ENCODE measurements around the gene ARL14EPL. TPM values are rescaled to one million over a fixed set of nuclear protein-coding genes. Genes with fewer than 3 reads are reported as not detected.
A peak's percentile ranks its signal among the peaks of the same experiment; 100 is the strongest.

The ARL14EPL gene
- total and polyA plus RNA-seq, 2 donors (not counting 3 experiments of a cell fraction or from before 2014, with no cell fraction given) = 0.10 to 0.58 TPM

DNA sequence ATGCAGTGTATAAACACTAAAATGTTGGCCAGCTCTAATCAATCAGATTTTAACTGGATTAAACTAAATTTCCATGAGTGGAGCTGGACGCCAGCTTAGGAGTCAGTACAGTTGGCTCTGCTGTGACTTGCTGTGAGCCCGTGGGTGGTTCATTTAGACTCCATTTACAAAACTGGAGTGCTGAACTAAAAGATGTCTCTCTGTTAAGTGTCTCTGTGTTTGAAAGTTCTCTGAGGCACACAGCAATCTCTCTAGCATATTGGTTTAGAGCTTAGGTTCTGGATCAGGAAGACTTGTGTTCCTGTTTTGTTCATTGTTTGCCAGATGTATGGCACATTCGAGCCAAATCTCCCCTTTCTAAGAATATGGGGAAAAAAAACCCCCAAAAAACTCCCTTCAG is 28.0 kb upstream of the ARL14EPL start:
- POLR2A ChIA-PET = no interaction called here
- H3K36me3 ChIP-seq (ENCODE audit: control insufficient read depth in 2 of 2, extremely low read depth in 1 of 2, insufficient read depth in 2 of 2, low read length in 2 of 2) = no peaks in the 10 kb centered on the region
- no peak for TF ChIP-seq MAX (IDR thresholded peaks at IDR 0.05; ENCODE audit: insufficient read depth, insufficient read length)
- no peak for TF ChIP-seq FOS (IDR thresholded peaks at IDR 0.05; ENCODE audit: borderline replicate concordance, insufficient read depth, low read length)
- TF ChIP-seq POLR2AphosphoS5 (IDR thresholded peaks at IDR 0.05; ENCODE audit: insufficient read depth, low read depth, low read length) = no peak
- no peak for TF ChIP-seq POLR2A (IDR thresholded peaks at IDR 0.05; ENCODE audit: low read depth, low read length)
- no peak for TF ChIP-seq MYC (IDR thresholded peaks at IDR 0.05; ENCODE audit: low read depth, low read length)
- no peaks in the 10 kb centered on the region for H3K79me2 ChIP-seq (ENCODE audit: control insufficient read depth, insufficient read depth, low read length)
- H3K9me1 ChIP-seq (replicated peaks; ENCODE audit: control insufficient read depth, extremely low read depth, insufficient read depth, low read length) = no peaks in the 10 kb centered on the region
- no peak overlapping the region for H3K4me2 ChIP-seq (ENCODE audit: insufficient read depth, low read length)
- no peaks in the 10 kb centered on the region for H3K27me3 ChIP-seq (ENCODE audit: control insufficient read depth in 2 of 2, insufficient read depth in 2 of 2, low read length in 2 of 2)
- H3K27ac ChIP-seq (ENCODE audit: insufficient read depth, low read depth, low read length) = no peak overlapping the region
- H2AFZ ChIP-seq (ENCODE audit: low read depth, low read length) = peak overlapping the region; percentile 6
- dilution Hi-C loops (cut with MboI; ENCODE audit: extremely low pct_ligation_motif_present, low sequenced_read_pairs) = no loop called here
- H3K9ac ChIP-seq (replicated peaks; ENCODE audit: extremely low read depth, insufficient read depth, low read length) = no peak overlapping the region
- no peak for DNase-seq (ENCODE audit: low read depth, low spot score)
- H4K20me1 ChIP-seq (replicated peaks; ENCODE audit: control insufficient read depth, extremely low read depth, insufficient read depth, low read length) = no peaks in the 10 kb centered on the region
- H3K4me1 ChIP-seq (ENCODE audit: control insufficient read depth, extremely low read depth, insufficient read depth, low read length) = no peaks in the 10 kb centered on the region
- intact Hi-C loops (cut with micrococcal nuclease) = no loop called here
- no peak for FAIRE-seq
- no peaks in the 10 kb centered on the region for H3K9me3 ChIP-seq (replicated peaks; ENCODE audit: control insufficient read depth, insufficient read depth, low read length)
- no peak overlapping the region for H3K4me3 ChIP-seq (replicated peaks in 1 of 3; ENCODE audit: insufficient read depth in 1 of 3, low read depth in 1 of 3, low read length in 3 of 3)
- no TSS peak for BruUV-seq (replicated peaks)
- CTCF ChIA-PET = interaction anchor here (1.6 kb wide), 1 partner anchor 11 kb away, joined by 3 read pairs; no protein-coding TSS in a partner anchor

GRCh38 chr5:116009806-116010205 is 22.5 kb upstream of the ARL14EPL start:
- TF ChIP-seq MAX (IDR thresholded peaks at IDR 0.05; ENCODE audit: insufficient read depth, insufficient read length) (no peak), EZH2 (IDR thresholded peaks at IDR 0.05; ENCODE audit: borderline replicate concordance, low read depth, low read length, severe bottlenecking) (no peak), MYC (IDR thresholded peaks at IDR 0.05; ENCODE audit: low read depth, low read length) (no peak), POLR2AphosphoS5 (IDR thresholded peaks at IDR 0.05; ENCODE audit: insufficient read depth, low read depth, low read length) (no peak)
- TF ChIP-seq, protein P1, sequence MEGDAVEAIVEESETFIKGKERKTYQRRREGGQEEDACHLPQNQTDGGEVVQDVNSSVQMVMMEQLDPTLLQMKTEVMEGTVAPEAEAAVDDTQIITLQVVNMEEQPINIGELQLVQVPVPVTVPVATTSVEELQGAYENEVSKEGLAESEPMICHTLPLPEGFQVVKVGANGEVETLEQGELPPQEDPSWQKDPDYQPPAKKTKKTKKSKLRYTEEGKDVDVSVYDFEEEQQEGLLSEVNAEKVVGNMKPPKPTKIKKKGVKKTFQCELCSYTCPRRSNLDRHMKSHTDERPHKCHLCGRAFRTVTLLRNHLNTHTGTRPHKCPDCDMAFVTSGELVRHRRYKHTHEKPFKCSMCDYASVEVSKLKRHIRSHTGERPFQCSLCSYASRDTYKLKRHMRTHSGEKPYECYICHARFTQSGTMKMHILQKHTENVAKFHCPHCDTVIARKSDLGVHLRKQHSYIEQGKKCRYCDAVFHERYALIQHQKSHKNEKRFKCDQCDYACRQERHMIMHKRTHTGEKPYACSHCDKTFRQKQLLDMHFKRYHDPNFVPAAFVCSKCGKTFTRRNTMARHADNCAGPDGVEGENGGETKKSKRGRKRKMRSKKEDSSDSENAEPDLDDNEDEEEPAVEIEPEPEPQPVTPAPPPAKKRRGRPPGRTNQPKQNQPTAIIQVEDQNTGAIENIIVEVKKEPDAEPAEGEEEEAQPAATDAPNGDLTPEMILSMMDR (IDR thresholded peaks at IDR 0.05; ENCODE audit: extremely low read depth in 1 of 2, insufficient read depth in 1 of 2, low read depth in 1 of 2, low read length in 2 of 2) = no peak
- FAIRE-seq (no peak), DNase-seq (ENCODE audit: low read depth, low spot score) (no peak)
- Histone ChIP-seq H3K27ac (ENCODE audit: insufficient read depth, low read depth, low read length) (no peak overlapping the region), H3K9me3 (replicated peaks; ENCODE audit: control insufficient read depth, insufficient read depth, low read length) (no peaks in the 10 kb centered on the region), H3K9ac (replicated peaks; ENCODE audit: extremely low read depth, insufficient read depth, low read length) (no peak overlapping the region), H3K4me3 (replicated peaks in 1 of 3; ENCODE audit: insufficient read depth in 1 of 3, low read depth in 1 of 3, low read length in 3 of 3) (no peak overlapping the region), H3K9me1 (replicated peaks; ENCODE audit: control insufficient read depth, extremely low read depth, insufficient read depth, low read length) (no peaks in the 10 kb centered on the region), H3K27me3 (ENCODE audit: control insufficient read depth in 2 of 2, insufficient read depth in 2 of 2, low read length in 2 of 2) (no peaks in the 10 kb centered on the region), H2AFZ (ENCODE audit: low read depth, low read length) (no peak overlapping the region), H4K20me1 (replicated peaks; ENCODE audit: control insufficient read depth, extremely low read depth, insufficient read depth, low read length) (no peaks in the 10 kb centered on the region), H3K4me2 (ENCODE audit: insufficient read depth, low read length) (no peak overlapping the region), H3K79me2 (ENCODE audit: control insufficient read depth, insufficient read depth, low read length) (no peaks in the 10 kb centered on the region), H3K4me1 (ENCODE audit: control insufficient read depth, extremely low read depth, insufficient read depth, low read length) (no peaks in the 10 kb centered on the region), H3K36me3 (ENCODE audit: control insufficient read depth in 2 of 2, extremely low read depth in 1 of 2, insufficient read depth in 2 of 2, low read length in 2 of 2) (no peaks in the 10 kb centered on the region)
- no TSS peak for BruUV-seq (replicated peaks)
- ChIA-PET CTCF (no interaction called here), POLR2A (no interaction called here)
- intact Hi-C loops (cut with micrococcal nuclease) = no loop called here
- dilution Hi-C loops (cut with MboI; ENCODE audit: extremely low pct_ligation_motif_present, low sequenced_read_pairs) = no loop called here
